HG02759 (cell line): Measurements from ENCODE around the gene PSORS1C1.

ENCODE experiments used
- ATAC-seq: cut with Tn5 transposase; IDR thresholded peaks from one replicate; pipeline ENCODE4 v1.9.1; 2021; ENCODE audit warnings: mild to moderate bottlenecking, moderate library complexity; ENCODE audit not compliant: unreplicated experiment

Gene PSORS1C1

DNA sequence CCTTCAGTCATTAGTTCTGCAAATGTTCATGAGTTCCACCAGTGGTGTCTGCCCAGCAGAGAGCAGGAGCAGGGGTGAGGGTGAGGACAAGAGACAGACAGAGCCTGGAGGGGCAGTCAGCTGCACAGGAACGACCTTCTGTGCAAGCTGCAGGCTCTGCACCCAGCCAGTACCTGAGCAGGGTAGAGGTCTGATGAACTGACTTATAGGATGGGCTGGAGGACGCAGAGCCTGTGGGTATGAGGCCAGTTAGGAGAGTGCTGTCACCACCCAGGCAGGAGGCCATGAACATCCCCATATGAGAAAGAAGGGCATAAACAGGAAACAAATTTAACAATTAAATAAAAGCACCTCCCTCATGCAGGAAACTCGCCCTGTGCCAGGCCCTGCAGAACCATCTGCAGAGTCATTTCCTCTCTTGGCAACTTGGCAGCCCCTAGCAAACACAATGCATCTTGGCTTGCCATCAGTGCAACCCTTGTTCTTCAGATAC lies 20.2 kb upstream of the PSORS1C1 start:
- ATAC-seq, result no peak

DNA sequence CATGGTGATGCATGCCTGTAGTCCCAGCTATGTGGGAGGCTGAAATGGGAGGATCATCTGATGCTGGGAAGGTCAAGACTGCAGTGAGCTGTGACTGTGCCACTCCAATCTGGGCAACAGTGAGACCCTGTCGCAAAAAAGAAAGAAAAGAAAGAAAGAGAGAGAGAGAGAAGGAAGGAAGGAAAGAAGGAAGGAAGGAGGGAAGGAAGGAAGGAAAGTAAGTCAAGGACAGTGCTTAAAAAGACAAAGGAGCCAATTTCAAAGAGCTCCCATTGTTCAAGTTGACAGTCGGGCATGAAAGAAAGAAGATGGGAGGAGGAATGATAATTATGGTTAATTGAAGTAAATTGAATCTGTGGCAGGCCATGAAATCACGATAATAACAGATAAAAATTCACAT lies 18.4 kb upstream of the PSORS1C1 start:
- ATAC-seq, result no peak

DNA sequence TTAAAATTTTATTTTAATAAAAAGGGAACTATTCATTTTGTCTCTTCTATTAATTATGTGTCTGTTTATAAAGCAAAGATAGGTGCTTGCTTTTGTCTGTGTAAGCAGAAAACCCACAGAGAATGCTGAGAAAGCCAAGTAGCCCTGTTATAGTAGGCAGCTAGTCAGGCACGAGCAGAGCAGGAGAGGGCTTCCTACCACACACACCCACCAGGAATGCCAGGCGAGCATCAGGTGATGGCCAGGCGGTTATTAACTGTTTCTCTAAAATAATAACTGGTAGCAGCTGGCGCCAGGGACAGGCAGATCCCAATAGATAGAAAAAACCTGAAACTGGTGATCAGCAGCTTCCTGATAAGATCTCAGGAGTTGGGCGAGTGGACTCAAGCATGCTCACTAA lies 17.9 kb upstream of the PSORS1C1 start:
- no peak for ATAC-seq

DNA sequence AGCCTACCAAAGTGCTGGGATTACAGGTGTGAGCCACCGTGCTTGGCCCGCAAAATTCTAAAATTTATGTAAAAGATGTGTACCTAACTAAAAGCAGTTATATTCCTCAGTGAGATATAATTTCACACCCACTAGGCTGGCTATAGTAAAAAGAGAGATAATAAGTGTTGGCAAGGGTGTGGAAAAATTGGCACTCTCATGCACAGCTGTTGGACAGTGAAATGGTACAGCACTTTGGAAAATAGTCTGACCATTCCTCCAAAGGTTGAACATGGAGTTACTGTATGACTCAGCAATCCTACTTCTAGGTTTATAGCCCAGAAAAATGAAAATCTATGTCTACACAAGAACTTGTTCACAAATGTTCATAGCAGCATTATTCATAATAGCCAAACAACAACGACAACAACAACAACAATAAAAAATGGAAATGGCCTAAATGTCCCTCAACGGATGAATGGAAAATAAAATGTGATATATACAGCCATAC lies 16.1 kb upstream of the PSORS1C1 start:
- no peak for ATAC-seq

DNA sequence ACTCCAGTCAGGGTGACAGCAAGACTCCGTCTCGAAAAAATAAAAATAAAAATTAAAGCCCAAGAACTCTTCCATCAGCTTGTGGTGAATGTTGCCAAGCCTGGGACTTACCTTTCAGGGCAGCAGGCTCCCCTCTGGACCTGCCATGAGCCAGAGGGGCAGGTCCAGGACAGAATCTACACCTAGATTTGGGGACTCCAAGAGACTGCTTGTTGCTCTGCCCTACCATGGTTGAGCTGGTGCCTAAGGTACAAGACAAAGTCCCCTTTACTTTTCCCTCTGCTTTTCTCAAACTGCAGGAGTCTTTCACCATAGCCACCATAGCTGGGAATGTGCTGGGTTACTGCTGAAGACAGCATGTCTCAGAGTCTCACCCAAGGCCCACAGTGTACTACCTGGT lies 11.5 kb upstream of the PSORS1C1 start:
- ATAC-seq, result no peak

DNA sequence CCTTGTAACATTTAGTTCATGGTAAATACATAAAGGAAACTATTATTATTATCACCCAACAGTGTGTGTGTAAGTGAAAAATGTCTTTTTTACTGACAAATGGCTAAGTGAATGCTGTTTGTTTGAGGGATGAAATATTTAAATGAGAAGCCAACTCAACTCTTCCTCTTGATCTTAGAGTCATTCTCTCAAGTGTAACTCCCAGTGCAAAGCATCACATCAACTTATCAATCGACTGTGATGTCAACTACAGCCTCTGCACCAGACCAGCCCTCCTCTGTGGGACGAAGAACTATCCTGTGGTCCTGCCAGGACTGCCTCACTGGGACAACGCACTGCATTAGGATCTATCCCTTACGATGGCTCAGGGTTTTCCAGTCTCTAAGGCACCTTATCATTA lies 7.5 kb upstream of the PSORS1C1 start:
- no peak for ATAC-seq

DNA sequence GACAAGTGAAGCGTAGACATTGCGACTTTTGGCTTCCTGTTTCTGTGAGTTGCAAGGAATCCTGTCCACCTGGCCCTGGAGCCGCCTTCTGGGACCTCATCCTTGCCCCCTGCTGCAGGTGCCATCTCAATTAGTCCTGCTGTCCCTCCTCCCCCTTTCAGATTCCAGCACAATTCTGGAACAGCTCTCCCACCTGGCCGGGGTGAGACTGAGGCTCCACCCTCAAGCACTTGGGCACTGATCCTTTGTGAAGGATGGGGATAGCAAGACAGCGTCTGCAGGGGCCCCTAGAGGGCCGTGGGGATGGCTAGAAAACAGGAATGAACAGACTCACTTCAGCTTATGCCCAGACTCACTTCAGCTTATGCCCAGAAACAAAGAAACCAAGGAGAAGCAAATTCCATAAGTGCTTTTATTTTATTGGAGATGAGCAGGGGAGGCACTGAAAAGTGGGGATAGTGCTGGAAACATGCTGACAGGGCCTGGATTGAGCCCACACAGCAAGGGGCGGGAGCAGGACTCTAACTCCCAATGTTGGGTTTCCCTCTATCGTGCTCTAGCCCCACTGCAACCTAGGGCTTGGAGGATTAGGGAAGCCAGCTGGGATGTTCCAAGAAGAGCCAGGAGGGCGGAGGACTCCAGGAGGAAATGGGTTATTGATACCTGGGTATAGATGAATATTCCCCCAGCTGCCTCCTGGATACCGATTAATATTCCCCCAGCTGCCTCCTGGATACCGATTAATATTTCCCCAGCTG lies 3.6 kb upstream of the PSORS1C1 start:
- no peak for ATAC-seq

DNA sequence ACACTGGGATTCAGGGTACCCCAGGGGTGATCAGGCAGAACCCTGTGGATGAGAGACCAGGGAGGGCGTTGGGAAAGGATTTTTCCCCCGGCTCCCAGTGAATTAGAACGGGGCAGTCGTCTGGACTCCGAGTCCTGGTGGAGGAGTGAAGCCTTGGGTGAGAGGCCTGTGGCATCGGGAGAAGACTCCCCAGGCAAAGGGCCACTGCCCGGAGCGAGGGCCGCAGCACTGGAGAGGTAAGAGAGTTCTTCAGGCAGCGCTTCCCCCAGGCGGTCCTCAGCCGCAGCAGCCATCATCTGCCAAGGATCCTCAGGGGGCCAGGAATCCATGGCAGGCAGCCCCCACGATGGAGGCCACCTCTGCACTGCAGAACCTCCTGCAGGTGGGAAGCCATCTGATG lies 2.9 kb upstream of the PSORS1C1 start:
- ATAC-seq, result no peak

DNA sequence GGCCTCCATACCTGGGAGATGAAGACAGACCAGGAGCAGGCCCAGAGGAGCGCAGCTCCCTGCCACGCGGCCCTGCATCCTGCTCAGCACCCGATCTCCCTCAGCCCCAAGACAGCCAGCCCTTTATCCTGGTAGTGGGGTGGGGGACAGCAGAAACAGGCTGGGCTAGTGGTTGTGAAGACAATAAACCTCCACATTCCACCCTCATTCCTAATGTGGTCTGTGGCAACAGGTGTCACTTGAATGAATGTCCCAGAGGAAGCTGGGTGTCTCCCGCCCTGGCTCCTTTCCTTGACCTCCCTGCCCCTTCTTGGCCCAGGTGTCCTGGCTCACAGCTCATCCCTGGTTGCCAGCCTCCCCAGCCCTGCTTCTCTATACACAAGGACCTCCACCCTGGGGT lies 2.1 kb upstream of the PSORS1C1 start, which contains the start of gene C6orf15:
Gene C6orf15 (minus strand): TSS at position 98 of the 400 bp plus-strand sequence. CDS start 20 bp downstream, at position 78.
- ATAC-seq, result no peak

DNA sequence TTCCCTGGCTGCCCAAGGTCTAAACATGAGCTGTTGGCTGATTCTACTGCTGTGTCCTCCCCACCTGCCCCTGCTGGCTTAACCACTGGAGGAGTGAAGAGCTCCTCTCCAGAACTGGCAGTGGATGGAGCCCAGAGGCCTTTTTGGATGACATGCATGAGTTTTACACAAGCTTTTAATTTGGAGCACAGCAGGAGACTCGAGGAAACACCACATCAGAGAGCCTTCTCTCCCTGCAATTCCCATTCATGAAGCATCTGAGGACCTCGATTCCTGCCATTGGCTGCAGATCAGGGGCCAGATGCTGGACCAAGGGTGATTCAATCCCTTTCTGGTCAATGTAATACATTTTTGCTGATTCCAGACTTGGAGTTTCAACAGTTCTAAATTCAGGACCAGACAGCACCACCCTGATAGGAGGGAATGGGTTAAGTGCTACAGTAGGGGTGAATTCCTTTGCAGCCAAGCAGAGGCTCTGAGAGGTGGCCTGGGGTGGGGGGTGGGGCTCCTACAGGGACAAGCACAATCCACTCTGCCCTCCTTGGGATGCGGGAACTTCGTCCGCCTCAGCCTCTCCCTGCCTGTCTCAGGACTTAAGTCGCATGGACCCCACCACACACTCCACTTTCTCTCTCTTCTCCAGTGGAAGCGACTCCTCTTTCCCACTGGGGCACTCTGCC lies 599 bp upstream of the PSORS1C1 start:
- ATAC-seq, result no peak

DNA sequence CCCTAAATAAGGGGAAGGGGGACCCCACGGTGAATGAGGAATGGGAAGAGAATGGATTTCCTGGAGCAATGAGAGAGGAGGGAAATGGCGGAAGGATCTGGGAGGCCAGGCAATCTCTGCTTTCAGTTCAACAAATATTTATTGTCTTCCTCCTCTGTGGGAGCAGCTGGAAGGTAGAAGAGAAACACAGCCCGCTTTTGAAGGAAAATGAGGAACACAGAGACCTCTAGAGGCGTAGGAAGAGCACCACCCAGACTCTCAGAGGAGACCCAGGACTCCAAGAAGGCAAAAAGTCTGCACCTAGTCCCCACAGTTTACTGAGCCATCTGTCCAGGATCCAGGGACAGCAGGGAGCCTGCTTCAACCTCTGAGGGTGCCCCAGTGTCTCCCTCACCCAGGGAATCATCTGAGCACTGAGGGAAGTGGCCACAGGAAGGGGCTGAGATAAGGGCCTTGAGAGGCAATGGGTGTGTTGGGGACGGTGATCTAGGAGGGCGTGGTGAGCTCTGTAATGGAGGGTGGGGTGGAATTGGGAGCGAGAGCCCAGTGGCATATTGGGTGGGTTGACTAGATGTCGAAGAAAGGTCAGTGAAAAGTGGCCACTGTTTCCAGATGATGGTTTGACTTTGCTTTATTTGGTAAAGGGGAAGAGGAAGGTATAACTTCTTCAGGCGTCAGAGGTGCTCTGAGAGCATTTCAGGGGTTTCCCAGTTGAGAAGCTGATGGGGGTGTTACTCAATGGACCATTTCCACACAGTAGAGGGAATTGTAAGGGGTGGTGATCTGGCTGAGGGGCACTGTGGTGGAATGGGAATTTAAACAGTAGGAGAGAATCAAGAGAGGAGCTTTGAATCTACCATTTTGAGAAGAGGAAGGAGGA lies 610 bp downstream of the PSORS1C1 start:
- no peak for ATAC-seq

DNA sequence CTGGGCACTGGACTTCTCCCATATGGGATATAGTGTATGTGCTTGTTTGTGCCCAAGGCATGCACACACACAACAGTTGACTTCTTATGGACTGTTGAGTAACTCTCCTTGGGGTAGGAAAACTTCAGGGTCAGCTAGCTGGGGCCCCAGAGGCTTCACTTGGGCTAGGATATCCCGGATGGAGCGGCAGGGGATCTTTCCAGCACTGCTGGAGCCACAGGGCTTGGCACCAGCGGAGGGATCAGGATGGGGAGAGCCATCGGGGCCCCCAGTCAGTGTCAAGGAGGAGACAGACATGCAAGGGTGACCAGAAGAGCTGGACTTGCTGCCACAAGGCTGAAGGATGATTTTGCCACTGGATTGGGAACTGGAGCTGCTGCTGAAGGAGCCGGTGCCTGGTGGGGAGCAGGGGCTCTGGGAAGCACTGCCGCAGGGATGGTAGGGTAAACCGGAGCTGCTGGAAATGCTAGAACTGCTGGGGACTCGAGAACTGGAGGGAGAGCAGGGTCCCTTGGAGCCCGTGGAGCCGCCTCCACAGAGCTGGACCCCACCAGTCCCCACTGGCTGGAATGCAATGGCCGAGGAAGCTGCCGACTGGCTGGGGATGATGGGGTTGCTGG lies 1.5 kb downstream of the PSORS1C1 start:
- no peak for ATAC-seq

DNA sequence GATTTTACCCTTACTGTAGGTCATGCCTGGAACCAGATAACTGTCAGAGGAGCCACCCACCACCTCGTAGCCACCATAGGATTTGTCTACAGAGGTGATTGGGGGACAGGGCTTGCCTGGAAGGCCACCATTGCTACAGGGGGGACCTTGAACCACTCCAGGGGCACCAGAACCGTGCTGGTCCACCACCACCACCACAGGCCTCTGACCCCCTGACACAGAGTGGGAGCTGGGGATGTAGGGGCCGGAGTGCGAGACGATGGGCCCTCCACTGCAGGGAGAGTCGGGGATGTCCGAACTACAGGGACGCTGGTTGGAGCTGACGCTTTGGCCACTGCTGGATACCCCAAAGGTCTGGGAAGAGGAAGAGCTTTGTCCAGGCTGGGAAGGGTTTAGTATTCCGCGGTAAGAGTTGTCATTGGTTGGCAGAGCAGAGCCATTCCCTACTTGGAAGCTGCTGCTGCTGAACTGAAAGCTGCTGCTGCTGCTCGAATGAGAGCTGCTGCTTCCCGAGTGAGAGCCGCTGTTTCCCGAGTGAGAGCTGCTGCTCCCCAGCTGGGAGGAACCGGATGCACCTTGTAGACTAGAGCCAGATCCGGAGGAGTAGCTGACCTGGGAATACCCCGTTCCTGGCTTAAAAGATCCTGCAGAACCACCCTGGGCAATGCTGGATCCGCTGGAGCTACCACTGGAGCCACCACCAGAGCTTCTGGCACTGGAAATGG lies 2.2 kb downstream of the PSORS1C1 start:
- ATAC-seq, result no peak

DNA sequence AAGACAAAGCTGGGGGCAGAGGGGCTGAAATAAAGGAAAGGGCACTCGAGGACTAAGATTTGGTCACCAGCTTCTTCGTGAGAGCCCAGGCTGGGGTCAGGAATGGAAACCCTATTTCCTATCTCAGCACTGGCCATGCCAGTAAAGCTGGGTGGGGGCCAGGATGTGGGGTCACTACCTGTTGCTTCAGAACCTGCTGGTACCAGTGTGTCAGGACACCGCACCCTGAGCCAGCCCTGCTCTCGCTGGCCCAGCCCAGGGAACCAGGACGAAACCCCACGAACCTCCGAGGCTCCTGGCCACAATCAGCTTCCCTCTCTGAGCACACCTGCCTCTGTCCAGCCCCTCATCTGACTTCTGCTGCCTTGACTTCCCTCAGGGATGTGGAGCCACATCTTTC lies 3.6 kb downstream of the PSORS1C1 start:
- ATAC-seq, result no peak

DNA sequence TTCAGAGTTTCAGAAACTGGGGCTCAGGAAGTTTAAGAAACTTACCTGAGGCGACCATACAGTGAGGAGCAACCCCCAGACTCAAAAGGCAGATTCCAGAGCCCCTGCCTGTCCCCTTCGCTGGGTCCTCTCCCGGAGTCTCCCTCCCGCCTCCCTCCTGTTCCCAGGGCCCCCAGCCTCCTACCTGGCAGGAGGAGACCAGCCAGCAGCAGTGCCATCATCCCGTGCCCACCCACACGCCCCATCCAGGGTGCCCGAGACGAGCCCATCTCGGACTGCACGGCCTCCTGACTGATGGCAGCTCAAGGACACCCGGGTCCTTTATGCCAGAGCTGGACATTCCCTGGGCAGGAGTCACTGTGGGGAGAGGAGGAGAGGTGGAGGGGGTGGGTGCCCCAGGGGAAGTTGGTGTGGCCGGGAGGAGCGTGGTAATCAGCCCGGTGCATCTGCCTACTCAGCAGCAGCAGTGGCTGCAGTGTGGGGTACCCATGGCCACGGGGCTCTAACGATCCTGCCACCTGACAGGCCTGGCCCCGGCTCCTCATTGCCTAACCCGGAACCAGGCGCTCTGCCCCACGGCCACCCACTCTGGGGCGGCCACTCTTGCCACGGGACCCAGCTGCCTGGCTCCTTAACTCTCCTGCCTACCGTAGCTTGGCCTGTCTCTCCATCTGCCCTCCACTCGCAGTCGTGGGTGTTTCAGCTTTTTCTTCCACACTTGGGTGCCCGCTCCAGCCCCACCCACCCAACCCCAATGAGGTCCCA lies 5.7 kb downstream of the PSORS1C1 start, which contains the start of gene CDSN:
Gene CDSN (minus strand): TSS at position 296 of the 765 bp plus-strand sequence. CDS start 27 bp downstream, at position 269.
- no peak for ATAC-seq

DNA sequence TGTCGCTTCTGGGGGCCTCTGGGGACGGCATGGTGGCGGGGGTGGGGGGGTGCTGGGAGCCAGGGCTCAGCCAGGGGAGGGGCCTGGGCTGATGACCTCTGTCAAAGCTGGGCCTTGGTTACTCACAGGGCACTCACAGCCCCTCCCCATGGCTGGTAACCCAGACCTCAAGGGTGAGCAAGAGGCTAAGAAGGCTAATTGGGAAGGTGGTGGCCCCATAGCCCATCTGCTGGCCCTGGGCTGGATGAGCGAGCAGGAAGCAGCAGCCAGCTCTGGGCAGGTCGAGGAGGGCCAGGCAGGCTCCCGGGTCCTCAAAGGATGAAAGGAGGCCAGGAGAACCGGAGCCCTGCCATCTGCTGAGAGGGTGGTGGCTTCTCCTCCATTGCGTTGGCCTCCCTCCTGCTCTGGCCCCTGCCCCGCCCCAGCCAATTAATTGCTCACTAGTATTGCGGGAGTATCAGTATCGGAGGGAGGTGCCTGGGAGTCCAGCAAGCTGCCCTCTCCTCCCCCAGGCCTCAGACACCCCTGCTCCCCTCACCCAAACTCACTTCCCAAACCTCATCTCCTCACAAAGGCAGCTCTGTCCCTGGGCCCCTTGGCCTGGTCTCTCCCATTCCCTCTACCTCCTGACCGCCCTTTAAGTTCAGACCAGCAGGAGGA lies 6.7 kb downstream of the PSORS1C1 start:
- ATAC-seq, result no peak

DNA sequence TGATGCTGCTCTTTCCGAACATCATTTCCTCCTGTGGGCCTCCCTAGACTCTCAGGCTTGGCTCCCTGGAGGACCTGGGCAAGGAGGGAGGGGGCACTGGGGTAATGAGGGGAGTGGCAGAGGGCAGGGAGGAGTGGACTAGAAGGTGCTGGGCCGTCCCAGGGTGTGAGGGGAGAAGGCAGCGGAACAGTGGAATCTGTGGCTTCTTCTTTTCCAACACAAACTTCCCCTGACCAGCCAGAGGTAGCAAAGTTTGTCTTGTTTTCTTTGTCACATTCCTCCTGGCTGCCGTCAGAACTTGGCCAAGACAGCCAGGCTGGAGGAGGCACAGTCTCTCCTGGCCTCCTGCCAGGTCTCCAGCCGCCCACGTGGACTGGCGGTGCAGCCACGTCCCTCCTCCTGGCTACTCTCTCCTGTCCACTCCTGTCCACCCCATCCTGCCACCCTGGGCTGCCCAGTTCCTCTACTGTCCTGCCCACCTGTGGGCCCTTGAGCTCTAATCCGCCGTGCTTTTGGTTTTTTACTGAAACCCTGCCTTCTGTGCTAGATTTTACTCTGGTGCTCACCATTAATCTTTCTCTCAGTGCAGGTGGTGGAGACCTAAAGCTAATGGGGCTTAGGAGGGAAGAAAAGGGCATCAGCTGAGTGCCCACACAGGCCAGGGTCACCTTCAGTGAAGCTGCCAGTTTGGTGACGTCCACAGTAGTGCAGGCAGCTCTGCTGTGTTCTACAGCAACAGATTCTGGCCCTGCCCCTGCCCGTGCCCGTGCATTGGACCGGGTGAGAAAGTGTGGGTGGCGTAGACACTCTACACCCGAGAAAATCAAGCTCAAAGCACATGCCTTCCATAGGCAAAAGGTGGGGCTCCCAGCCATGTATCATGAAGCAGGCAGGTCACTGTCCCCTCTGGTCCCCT lies 8.4 kb downstream of the PSORS1C1 start:
- no peak for ATAC-seq

DNA sequence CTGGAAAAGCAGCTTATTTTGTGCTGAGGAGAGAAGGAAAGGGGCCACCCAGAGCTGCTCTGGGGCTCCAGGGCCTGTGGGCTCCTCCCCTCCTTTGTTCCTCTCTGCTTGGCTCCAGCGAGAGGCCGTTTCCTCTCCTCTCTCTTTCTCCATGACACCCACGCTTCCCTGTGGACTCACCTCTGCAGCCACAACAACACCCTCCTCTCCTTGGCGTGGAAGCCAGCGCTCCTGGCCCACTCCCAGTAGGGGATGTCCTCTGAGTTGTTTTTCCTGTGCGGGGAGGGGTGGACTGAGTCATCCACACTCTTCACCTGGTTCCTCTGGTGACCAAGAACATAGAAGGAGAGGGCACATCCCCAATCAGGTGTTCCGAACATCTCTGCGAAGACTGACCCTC lies 10.6 kb downstream of the PSORS1C1 start:
- ATAC-seq, result no peak
